Transverse colon (tissue), 4 donors: ENCODE results near the gene SIGMAR1. TPM values are rescaled to one million over a fixed set of nuclear protein-coding genes. Genes with fewer than 3 reads are reported as not detected.

ENCODE experiments used
- DNase-seq: peaks from one replicate; pipeline ENCODE4 v3.0.0-alpha.2; 2019
- H3K27ac ChIP-seq, 4 donors: fragments of 200-600 bp; sonication (generic); 2 replicates each; pipeline ENCODE4 v1.5.1; 2016 to 2018; ENCODE audit warnings: inconsistent platforms in 4 of 4
- H3K27me3 ChIP-seq: fragments of 200-600 bp; sonication (generic); 2 replicates; pipeline ENCODE4 v1.5.1; 2017; ENCODE audit warnings: inconsistent platforms
- H3K36me3 ChIP-seq, 4 donors: fragments of 200-600 bp; sonication (generic); 2 replicates each; pipeline ENCODE4 v1.5.1; 2017 to 2019; ENCODE audit warnings: inconsistent platforms in 4 of 4
- H3K4me1 ChIP-seq, 4 donors: fragments of 200-600 bp; sonication (generic); 2 replicates each; pipeline ENCODE4 v1.5.1; 2017 to 2020; ENCODE audit warnings: inconsistent platforms in 4 of 4
- H3K4me3 ChIP-seq, 4 donors: fragments of 200-600 bp; sonication (generic); 1 replicate in 1 of 4; 2 replicates in 3 of 4; pipeline versions ENCODE4 v1.5.1 to v1.6.1; 2017 to 2019; ENCODE audit warnings: inconsistent platforms in 4 of 4
- H3K9me3 ChIP-seq, 2 donors: fragments of 200-600 bp; sonication (generic); 2 replicates each; pipeline ENCODE4 v1.5.1; 2017 to 2019; ENCODE audit warnings: inconsistent platforms in 2 of 2
- CTCF ChIP-seq, 5 experiments: fragments of 200-600 bp in 3 of 5; fragments of 450-650 bp in 2 of 5; sonication (generic) in 3 of 5; IDR thresholded peaks; 1 replicate in 2 of 5; 2 replicates in 3 of 5; pipeline ENCODE4 v1.5.1; 2016 to 2017; ENCODE audit warnings: antibody characterized with exemption in 5 of 5, inconsistent platforms in 3 of 5, mild to moderate bottlenecking in 2 of 5, moderate library complexity in 1 of 5
- EP300 ChIP-seq: sonication (generic); formaldehyde crosslinking; IDR thresholded peaks from one replicate; pipeline ENCODE4 v1.6.1; 2017; ENCODE audit warnings: antibody characterized with exemption, low read depth
- POLR2A ChIP-seq: fragments of 450-650 bp; IDR thresholded peaks from one replicate; pipeline ENCODE4 v1.6.1; 2016; ENCODE audit warnings: antibody characterized with exemption, mild to moderate bottlenecking, moderate library complexity
- POLR2AphosphoS5 ChIP-seq, 3 donors: sonication (generic); formaldehyde crosslinking; IDR thresholded peaks; one replicate each; pipeline ENCODE4 v1.6.1; 2016; ENCODE audit warnings: antibody characterized with exemption in 3 of 3
- WGBS, 2 donors: methylation state at CpG; one replicate each; pipeline ENCODE4 v1.1.5; 2018; ENCODE audit warnings: low coverage in 1 of 2; 5-methylcytosine and 5-hydroxymethylcytosine counted together
- in situ Hi-C, 4 donors: fragments of 200-750 bp; cut with MboI; loops; one replicate each; pipeline versions ENCODE4 v1.15.0 to v1.15.1; 2017; ENCODE audit warnings: low sequenced_read_pairs in 3 of 4, low pct_ligation_motif_present in 1 of 4, low pct_unique_long_range_greater_than_20kb in 1 of 4
- intact Hi-C: fragments of 100-400 bp; cut with DNase I; formaldehyde crosslinking; loops from one replicate; pipeline ENCODE4 v1.15.1; 2023; ENCODE audit warnings: low total_unique reads
- total RNA-seq, 4 donors: library from RNA; depleted of rRNA; stranded (reverse); fragments of >200 nt; gene quantifications; one replicate each; pipeline ENCODE4 v1.1.0, GENCODE V29; 2016

Gene SIGMAR1
- total RNA-seq, 4 donors from 2014 or later, result 45.6 to 102 (median 62.6) TPM

- intact Hi-C loops, result loop anchor here (2.0 to 10.0 kb wide), 2 partner anchors 43 to 257 kb away; no protein-coding TSS in a partner anchor
- peak overlapping the region in 1 of 4 donors; percentile 59 for H3K4me3 ChIP-seq
- 21 to 24% methylated on average over 7 to 16 of the region's 16 CpGs for WGBS, 2 donors
- no peak overlapping the region for H3K27ac ChIP-seq
- H3K4me1 ChIP-seq, result peaks cover 14 to 50% (median 33%) of the 10 kb centered on the region in 4 donors
- DNase-seq, result no peak
- H3K27me3 ChIP-seq, result peaks cover 71% of the 10 kb centered on the region
- H3K9me3 ChIP-seq, result no peaks in the 10 kb centered on the region
- no peaks in the 10 kb centered on the region for H3K36me3 ChIP-seq
- TF ChIP-seq CTCF (IDR thresholded peaks at IDR 0.05) (peak in 1 of 5 experiments; percentile 6), POLR2AphosphoS5 (IDR thresholded peaks at IDR 0.05) (no peak)
- in situ Hi-C loops, result loop anchor here in 1 of 4 donors (10.0 kb wide), 1 partner anchor 47 kb away; no protein-coding TSS in a partner anchor
Observed at GRCh38 chr9:34591917-34592866, 45.4 kb downstream of the SIGMAR1 start.

- peaks cover 79% of the 10 kb centered on the region for H3K27me3 ChIP-seq
- H3K36me3 ChIP-seq, result no peaks in the 10 kb centered on the region
- WGBS, 2 donors, result 10% methylated on average over 53 of the region's 60 CpGs; no CpG with 5 or more reads in 1 of the 2 donors
- in situ Hi-C loops (loop anchor here in 1 of 4 donors (10.0 kb wide), 1 partner anchor 47 kb away; no protein-coding TSS in a partner anchor), intact Hi-C loops (loop anchor here (10.0 kb wide), 1 partner anchor 257 kb away; no protein-coding TSS in a partner anchor)
- no peaks in the 10 kb centered on the region for H3K9me3 ChIP-seq
- peak; percentile 89 for DNase-seq
- H3K4me3 ChIP-seq, result peak overlapping the region in 3 of 4 donors; percentile 1 to 59 (median 17)
- peaks cover 14 to 50% (median 33%) of the 10 kb centered on the region in 4 donors for H3K4me1 ChIP-seq
- peak overlapping the region in 2 of 4 donors; percentile 7 to 54 for H3K27ac ChIP-seq
- TF ChIP-seq CTCF (IDR thresholded peaks at IDR 0.05) (peak; percentile 91 to 96 (median 93)), POLR2A (no peak), POLR2AphosphoS5 (IDR thresholded peaks at IDR 0.05) (no peak)
Observed at GRCh38 chr9:34591248-34591916, 46.2 kb downstream of the SIGMAR1 start.

- H3K9me3 ChIP-seq, result no peaks in the 10 kb centered on the region
- peak; percentile 62 for DNase-seq
- H3K36me3 ChIP-seq, result no peaks in the 10 kb centered on the region
- H3K4me3 ChIP-seq, result peak overlapping the region in 3 of 4 donors; percentile 38 to 59 (median 41)
- in situ Hi-C loops, result loop anchor here in 1 of 4 donors (10.0 kb wide), 1 partner anchor 46 kb away; no protein-coding TSS in a partner anchor
- TF ChIP-seq CTCF (IDR thresholded peaks at IDR 0.05) (no peak), POLR2AphosphoS5 (IDR thresholded peaks at IDR 0.05) (no peak), EP300 (no peak), POLR2A (no peak)
- H3K4me1 ChIP-seq, result peaks cover 14 to 50% (median 33%) of the 10 kb centered on the region in 4 donors
- intact Hi-C loops, result loop anchor here (10.0 kb wide), 1 partner anchor 256 kb away; no protein-coding TSS in a partner anchor
- H3K27ac ChIP-seq, result peak overlapping the region in 2 of 4 donors; percentile 7 to 54
- 30% methylated on average over 20 of the region's 40 CpGs; no CpG with 5 or more reads in 1 of the 2 donors for WGBS, 2 donors
- peaks cover 87% of the 10 kb centered on the region for H3K27me3 ChIP-seq
Observed at GRCh38 chr9:34590381-34591247, 47.0 kb downstream of the SIGMAR1 start.
